ENCODE results near the gene HASPIN.
"Not testable (repeated sequence)": the region's sequence is repeated elsewhere in the genome, so short reads cannot be mapped to it uniquely, and the experiment has no call there.

Gene HASPIN

GRCh38 chr17:3730881-3731429 is 7.3 kb downstream of the HASPIN start:
- CTCF ChIA-PET: interaction anchor here (2.2 to 6.6 kb wide), 2 partner anchors 8 to 96 kb away, joined by 7 to 49 read pairs; no protein-coding TSS in a partner anchor
- Histone ChIP-seq H3K9me3 (ENCODE audit: control extremely low read depth in 1 of 5, control insufficient read depth in 4 of 5, insufficient read depth in 2 of 5, low read depth in 1 of 5, low read length in 4 of 5) (no peaks in the 10 kb centered on the region), H3K27ac (ENCODE audit: insufficient read depth in 1 of 2, low read depth in 1 of 2, low read length in 2 of 2, poor library complexity in 1 of 2, severe bottlenecking in 2 of 2) (no peak overlapping the region), H3K27me3 (replicated peaks in 2 of 5; ENCODE audit: control insufficient read depth in 4 of 5, insufficient read depth in 5 of 5, low read length in 4 of 5) (no peaks in the 10 kb centered on the region), H3K36me3 (ENCODE audit: control insufficient read depth in 4 of 4, insufficient read depth in 4 of 4, low read length in 3 of 4) (peaks cover 0 to 23% (median 1%) of the 10 kb centered on the region in 4 experiments), H3K4me3 (ENCODE audit: control insufficient read depth in 1 of 7, extremely low read depth in 1 of 7, insufficient read depth in 4 of 7, low read depth in 2 of 7, low read length in 6 of 7) (no peak overlapping the region), H3K4me1 (ENCODE audit: control extremely low read depth in 1 of 4, control insufficient read depth in 4 of 4, insufficient read depth in 4 of 4, low read length in 3 of 4) (no peaks in the 10 kb centered on the region)
- no peak for DNase-seq
- 89% methylated on average over 5 of the region's 9 CpGs for WGBS (ENCODE audit: insufficient coverage)
- POLR2A ChIA-PET: interaction anchor here (0.6 kb wide), 1 partner anchor 81 kb away, joined by 5 read pairs; no protein-coding TSS in a partner anchor

GRCh38 chr17:3732210-3732621 is 8.5 kb downstream of the HASPIN start:
- H3K27me3 ChIP-seq (replicated peaks in 2 of 5; ENCODE audit: control insufficient read depth in 4 of 5, insufficient read depth in 5 of 5, low read length in 4 of 5): no peaks in the 10 kb centered on the region
- CTCF ChIA-PET: interaction anchor here (0.7 to 6.6 kb wide), 2 partner anchors 54 to 94 kb away, joined by 3 to 49 read pairs; no protein-coding TSS in a partner anchor
- no peaks in the 10 kb centered on the region for H3K4me1 ChIP-seq (ENCODE audit: control extremely low read depth in 1 of 4, control insufficient read depth in 4 of 4, insufficient read depth in 4 of 4, low read length in 3 of 4)
- POLR2A ChIA-PET: no interaction called here
- peaks cover 0 to 13% (median 1%) of the 10 kb centered on the region in 4 experiments for H3K36me3 ChIP-seq (ENCODE audit: control insufficient read depth in 4 of 4, insufficient read depth in 4 of 4, low read length in 3 of 4)
- H3K9me3 ChIP-seq (ENCODE audit: control extremely low read depth in 1 of 5, control insufficient read depth in 4 of 5, insufficient read depth in 2 of 5, low read depth in 1 of 5, low read length in 4 of 5): no peaks in the 10 kb centered on the region
- 87% methylated on average over 8 of the region's 9 CpGs for WGBS (ENCODE audit: insufficient coverage)
- H3K4me3 ChIP-seq (ENCODE audit: control insufficient read depth in 1 of 7, extremely low read depth in 1 of 7, insufficient read depth in 4 of 7, low read depth in 2 of 7, low read length in 6 of 7): no peak overlapping the region
- H3K27ac ChIP-seq (ENCODE audit: insufficient read depth in 1 of 2, low read depth in 1 of 2, low read length in 2 of 2, poor library complexity in 1 of 2, severe bottlenecking in 2 of 2): no peak overlapping the region
- DNase-seq: no peak

DNA sequence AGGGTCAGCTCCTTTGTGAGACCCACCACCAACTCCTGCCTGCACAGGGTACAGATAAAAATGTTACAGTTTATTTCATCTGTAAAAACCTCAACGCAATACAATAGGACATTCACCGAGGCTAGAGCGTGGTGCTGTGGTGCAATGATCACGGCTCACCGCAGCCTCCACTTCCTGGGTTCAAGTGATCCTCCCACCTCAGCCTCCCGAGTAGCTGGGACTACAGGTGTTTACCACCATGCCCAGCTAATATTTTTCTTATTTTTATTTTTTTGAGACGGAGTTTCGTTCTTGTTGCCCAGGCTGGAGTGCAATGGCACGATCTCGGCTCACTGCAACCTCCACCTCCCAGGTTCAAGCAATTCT is 11.2 kb downstream of the HASPIN start:
- H3K27me3 ChIP-seq (replicated peaks in 2 of 5; ENCODE audit: control insufficient read depth in 4 of 5, insufficient read depth in 5 of 5, low read length in 4 of 5); H3K4me1 ChIP-seq (ENCODE audit: control extremely low read depth in 1 of 4, control insufficient read depth in 4 of 4, insufficient read depth in 4 of 4, low read length in 3 of 4); POLR2A ChIA-PET; DNase-seq; H3K4me3 ChIP-seq (ENCODE audit: control insufficient read depth in 1 of 7, extremely low read depth in 1 of 7, insufficient read depth in 4 of 7, low read depth in 2 of 7, low read length in 6 of 7); H3K27ac ChIP-seq (ENCODE audit: insufficient read depth in 1 of 2, low read depth in 1 of 2, low read length in 2 of 2, poor library complexity in 1 of 2, severe bottlenecking in 2 of 2); H3K9me3 ChIP-seq (ENCODE audit: control extremely low read depth in 1 of 5, control insufficient read depth in 4 of 5, insufficient read depth in 2 of 5, low read depth in 1 of 5, low read length in 4 of 5); H3K36me3 ChIP-seq (ENCODE audit: control insufficient read depth in 4 of 4, insufficient read depth in 4 of 4, low read length in 3 of 4): not testable (repeated sequence)
- CTCF ChIA-PET: interaction anchor here (0.9 to 8.0 kb wide), 11 partner anchors 8 to 169 kb away, joined by 3 to 267 read pairs (median 6); partner anchors contain the start of gene HASPIN
- WGBS (ENCODE audit: insufficient coverage): 98% methylated on average over 6 of the region's 10 CpGs

GRCh38 chr17:3735515-3735914 is 11.8 kb downstream of the HASPIN start:
- peaks cover 0 to 7% (median 7%) of the 10 kb centered on the region in 4 experiments for H3K4me1 ChIP-seq (ENCODE audit: control extremely low read depth in 1 of 4, control insufficient read depth in 4 of 4, insufficient read depth in 4 of 4, low read length in 3 of 4)
- H3K4me3 ChIP-seq (ENCODE audit: control insufficient read depth in 1 of 7, extremely low read depth in 1 of 7, insufficient read depth in 4 of 7, low read depth in 2 of 7, low read length in 6 of 7): no peak overlapping the region
- WGBS (ENCODE audit: insufficient coverage): 98% methylated on average over 6 of the region's 8 CpGs
- no peaks in the 10 kb centered on the region for H3K9me3 ChIP-seq (ENCODE audit: control extremely low read depth in 1 of 5, control insufficient read depth in 4 of 5, insufficient read depth in 2 of 5, low read depth in 1 of 5, low read length in 4 of 5)
- H3K27ac ChIP-seq (ENCODE audit: insufficient read depth in 1 of 2, low read depth in 1 of 2, low read length in 2 of 2, poor library complexity in 1 of 2, severe bottlenecking in 2 of 2): no peak overlapping the region
- CTCF ChIA-PET: interaction anchor here (0.9 to 8.0 kb wide), 14 partner anchors 9 to 168 kb away, joined by 3 to 267 read pairs (median 5); no protein-coding TSS in a partner anchor
- POLR2A ChIA-PET: no interaction called here
- DNase-seq: no peak
- H3K36me3 ChIP-seq (ENCODE audit: control insufficient read depth in 4 of 4, insufficient read depth in 4 of 4, low read length in 3 of 4): no peaks in the 10 kb centered on the region
- no peaks in the 10 kb centered on the region for H3K27me3 ChIP-seq (replicated peaks in 2 of 5; ENCODE audit: control insufficient read depth in 4 of 5, insufficient read depth in 5 of 5, low read length in 4 of 5)

GRCh38 chr17:3738562-3739295 is 15.0 kb downstream of the HASPIN start:
- H3K4me3 ChIP-seq (ENCODE audit: control insufficient read depth in 1 of 7, extremely low read depth in 1 of 7, insufficient read depth in 4 of 7, low read depth in 2 of 7, low read length in 6 of 7): no peak overlapping the region
- H3K36me3 ChIP-seq (ENCODE audit: control insufficient read depth in 4 of 4, insufficient read depth in 4 of 4, low read length in 3 of 4): no peaks in the 10 kb centered on the region
- POLR2A ChIA-PET: interaction anchor here (1.0 to 1.6 kb wide), 3 partner anchors 16 to 87 kb away, joined by 3 to 4 read pairs (median 4); no protein-coding TSS in a partner anchor
- no peaks in the 10 kb centered on the region for H3K27me3 ChIP-seq (replicated peaks in 2 of 5; ENCODE audit: control insufficient read depth in 4 of 5, insufficient read depth in 5 of 5, low read length in 4 of 5)
- WGBS (ENCODE audit: insufficient coverage): 94% methylated on average over 14 of the region's 16 CpGs
- peaks cover 0 to 11% (median 9%) of the 10 kb centered on the region in 4 experiments for H3K4me1 ChIP-seq (ENCODE audit: control extremely low read depth in 1 of 4, control insufficient read depth in 4 of 4, insufficient read depth in 4 of 4, low read length in 3 of 4)
- no peak overlapping the region for H3K27ac ChIP-seq (ENCODE audit: insufficient read depth in 1 of 2, low read depth in 1 of 2, low read length in 2 of 2, poor library complexity in 1 of 2, severe bottlenecking in 2 of 2)
- CTCF ChIA-PET: interaction anchor here (0.8 to 8.0 kb wide), 26 partner anchors 9 to 336 kb away, joined by 3 to 267 read pairs (median 8); partner anchors contain the start of genes HASPIN, ITGAE and NCBP3
- DNase-seq: no peak
- H3K9me3 ChIP-seq (ENCODE audit: control extremely low read depth in 1 of 5, control insufficient read depth in 4 of 5, insufficient read depth in 2 of 5, low read depth in 1 of 5, low read length in 4 of 5): no peaks in the 10 kb centered on the region

GRCh38 chr17:3739422-3740124 is 15.9 kb downstream of the HASPIN start:
- Histone ChIP-seq H3K4me3 (ENCODE audit: control insufficient read depth in 1 of 7, extremely low read depth in 1 of 7, insufficient read depth in 4 of 7, low read depth in 2 of 7, low read length in 6 of 7) (no peak overlapping the region), H3K4me1 (ENCODE audit: control extremely low read depth in 1 of 4, control insufficient read depth in 4 of 4, insufficient read depth in 4 of 4, low read length in 3 of 4) (peaks cover 0 to 11% (median 9%) of the 10 kb centered on the region in 4 experiments), H3K9me3 (ENCODE audit: control extremely low read depth in 1 of 5, control insufficient read depth in 4 of 5, insufficient read depth in 2 of 5, low read depth in 1 of 5, low read length in 4 of 5) (no peaks in the 10 kb centered on the region), H3K27me3 (replicated peaks in 2 of 5; ENCODE audit: control insufficient read depth in 4 of 5, insufficient read depth in 5 of 5, low read length in 4 of 5) (no peaks in the 10 kb centered on the region), H3K27ac (ENCODE audit: insufficient read depth in 1 of 2, low read depth in 1 of 2, low read length in 2 of 2, poor library complexity in 1 of 2, severe bottlenecking in 2 of 2) (no peak overlapping the region), H3K36me3 (ENCODE audit: control insufficient read depth in 4 of 4, insufficient read depth in 4 of 4, low read length in 3 of 4) (no peaks in the 10 kb centered on the region)
- ChIA-PET POLR2A (interaction anchor here (1.0 to 1.6 kb wide), 2 partner anchors 15 to 22 kb away, joined by 3 to 4 read pairs; no protein-coding TSS in a partner anchor), CTCF (interaction anchor here (0.6 to 8.0 kb wide), 15 partner anchors 10 to 105 kb away, joined by 3 to 267 read pairs (median 10); no protein-coding TSS in a partner anchor)
- DNase-seq: no peak
- 96% methylated on average over 14 of the region's 16 CpGs for WGBS (ENCODE audit: insufficient coverage)
